Loucy (cell line): ENCODE measurements around the gene MCEE.

Experiments
- H2AFZ ChIP-seq: fragments of 200-600 bp; sonication (generic); 2 replicates; pipeline ENCODE4 v1.6.0; 2016; ENCODE audit warnings: antibody characterized with exemption, mild to moderate bottlenecking, low read length, moderate library complexity
- H3F3A ChIP-seq: fragments of 200-600 bp; 2 replicates; pipeline ENCODE4 v1.6.0; 2016; ENCODE audit warnings: antibody characterized with exemption, low read depth, mild to moderate bottlenecking
- H3K27me3 ChIP-seq: fragments of 200-600 bp; sonication (generic); 2 replicates; pipeline ENCODE4 v1.6.1; 2014; ENCODE audit warnings: low read length, mild to moderate bottlenecking; ENCODE audit not compliant: insufficient read depth, poor library complexity, severe bottlenecking
- H3K36me3 ChIP-seq: fragments of 200-600 bp; sonication (generic); 2 replicates; pipeline ENCODE4 v1.6.1; 2016; ENCODE audit warnings: low read length; ENCODE audit not compliant: insufficient read depth
- H3K4me1 ChIP-seq: fragments of 200-600 bp; sonication (generic); 2 replicates; pipeline ENCODE4 v1.5.1; 2014; ENCODE audit warnings: low read length, mild to moderate bottlenecking; ENCODE audit not compliant: insufficient read depth, poor library complexity, severe bottlenecking
- H3K4me2 ChIP-seq: fragments of 200-600 bp; sonication (generic); 2 replicates; pipeline ENCODE4 v1.6.0; 2014; ENCODE audit warnings: antibody characterized with exemption, low read length, low read depth, mild to moderate bottlenecking; ENCODE audit not compliant: poor library complexity, severe bottlenecking
- H3K4me3 ChIP-seq: fragments of 200-600 bp; sonication (generic); 2 replicates; pipeline ENCODE4 v1.5.1; 2014; ENCODE audit warnings: low read length, mild to moderate bottlenecking, mixed read lengths; ENCODE audit not compliant: poor library complexity, severe bottlenecking
- H3K79me2 ChIP-seq: fragments of 200-600 bp; sonication (generic); 2 replicates; pipeline ENCODE4 v1.6.1; 2014; ENCODE audit warnings: low read length; ENCODE audit not compliant: insufficient read depth
- H3K9ac ChIP-seq: fragments of 200-600 bp; sonication (generic); 2 replicates; pipeline ENCODE4 v1.6.0; 2014; ENCODE audit warnings: mild to moderate bottlenecking, low read depth, low read length, moderate library complexity; ENCODE audit not compliant: poor library complexity, severe bottlenecking
- H3K9me2 ChIP-seq: fragments of 200-600 bp; sonication (generic); replicated peaks from 2 replicates; pipeline ENCODE4 v1.6.1; 2016; ENCODE audit warnings: low read depth, low read length, mixed read lengths
- H3K9me3 ChIP-seq: fragments of 200-600 bp; sonication (generic); 2 replicates; pipeline ENCODE4 v1.6.1; 2014; ENCODE audit warnings: mild to moderate bottlenecking, antibody characterized with exemption, low read length, low read depth; ENCODE audit not compliant: insufficient read depth
- H4K20me1 ChIP-seq: fragments of 200-600 bp; sonication (generic); 2 replicates; pipeline ENCODE4 v1.6.0; 2014; ENCODE audit warnings: antibody characterized with exemption, low read length, mild to moderate bottlenecking; ENCODE audit not compliant: insufficient read depth, poor library complexity, severe bottlenecking
- CTCF ChIP-seq: fragments of 200-600 bp; sonication (generic); conservative IDR thresholded peaks from 2 replicates; pipeline ENCODE4 v1.5.1; 2014; ENCODE audit warnings: mild to moderate bottlenecking, antibody characterized with exemption, low read length
- EZH2phosphoT487 ChIP-seq: fragments of 200-600 bp; IDR thresholded peaks from 2 replicates; pipeline ENCODE4 v1.6.1; 2018; ENCODE audit warnings: antibody characterized with exemption, mild to moderate bottlenecking, moderate library complexity, borderline replicate concordance

The MCEE gene

GRCh38 chr2:71060211-71060610 lies 69.8 kb downstream of the MCEE start:
- Histone ChIP-seq H3K4me2 (no peak overlapping the region), H3K4me3 (no peak overlapping the region), H3K36me3 (no peaks in the 10 kb centered on the region), H3K79me2 (no peaks in the 10 kb centered on the region), H3K9me3 (no peaks in the 10 kb centered on the region), H3F3A (no peaks in the 10 kb centered on the region), H3K9ac (no peak overlapping the region), H3K27me3 (no peaks in the 10 kb centered on the region), H3K9me2 (no peaks in the 10 kb centered on the region), H3K4me1 (no peaks in the 10 kb centered on the region), H2AFZ (no peak overlapping the region), H4K20me1 (no peaks in the 10 kb centered on the region)
- TF ChIP-seq EZH2phosphoT487 (no peak), CTCF (no peak)
